Vagina (tissue), 2 donors: ENCODE results near the gene BCS1L.

ENCODE experiments used
- CTCF ChIP-seq, 3 experiments: fragments of 450-650 bp in 2 of 3; fragments of 200-600 bp in 1 of 3; sonication (generic) in 1 of 3; IDR thresholded peaks; one replicate each; pipeline ENCODE4 v1.5.1; 2017 to 2019; ENCODE audit warnings: antibody characterized with exemption in 3 of 3, mild to moderate bottlenecking in 2 of 3, moderate library complexity in 2 of 3
- POLR2A ChIP-seq, 2 donors: fragments of 450-650 bp; IDR thresholded peaks; one replicate each; pipeline ENCODE4 v1.6.1; 2017; ENCODE audit warnings: antibody characterized with exemption in 2 of 2, mild to moderate bottlenecking in 2 of 2, moderate library complexity in 2 of 2
- POLR2AphosphoS5 ChIP-seq, 2 donors: sonication (generic); formaldehyde crosslinking; IDR thresholded peaks; one replicate each; pipeline ENCODE4 v1.9.0; 2017; ENCODE audit warnings: antibody characterized with exemption in 2 of 2, mild to moderate bottlenecking in 2 of 2, low read depth in 1 of 2; ENCODE audit not compliant: insufficient read depth in 1 of 2

DNA sequence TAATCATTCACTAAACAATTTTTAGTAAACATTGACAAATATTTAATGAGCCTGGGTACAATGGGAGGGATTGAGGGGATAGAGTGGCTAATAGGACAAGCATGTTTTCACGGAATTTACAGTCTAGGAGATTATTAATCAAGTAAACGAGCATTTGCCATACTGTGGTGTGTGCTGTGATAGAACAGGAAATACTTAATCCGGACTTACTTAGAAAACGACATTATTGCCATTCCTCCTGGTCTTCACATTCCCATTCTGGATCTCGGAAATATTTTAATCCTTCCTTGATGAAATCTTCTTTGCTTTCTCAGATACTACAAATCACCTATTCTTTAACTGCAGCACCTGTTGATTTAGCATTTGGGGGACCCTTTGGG lies 52.1 kb downstream of the BCS1L start:
- TF ChIP-seq CTCF (IDR thresholded peaks at IDR 0.05) = no peak
- no peak for TF ChIP-seq POLR2A (IDR thresholded peaks at IDR 0.05)
- no peak for TF ChIP-seq POLR2AphosphoS5 (IDR thresholded peaks at IDR 0.05; ENCODE audit: insufficient read depth in 1 of 2, low read depth in 1 of 2)
